GM18858 (cell line): ENCODE results near the gene RGS5.

Source experiments
- ATAC-seq: cut with Tn5 transposase; IDR thresholded peaks from one replicate; pipeline ENCODE4 v1.9.1; 2021; ENCODE audit not compliant: unreplicated experiment

Gene RGS5

DNA sequence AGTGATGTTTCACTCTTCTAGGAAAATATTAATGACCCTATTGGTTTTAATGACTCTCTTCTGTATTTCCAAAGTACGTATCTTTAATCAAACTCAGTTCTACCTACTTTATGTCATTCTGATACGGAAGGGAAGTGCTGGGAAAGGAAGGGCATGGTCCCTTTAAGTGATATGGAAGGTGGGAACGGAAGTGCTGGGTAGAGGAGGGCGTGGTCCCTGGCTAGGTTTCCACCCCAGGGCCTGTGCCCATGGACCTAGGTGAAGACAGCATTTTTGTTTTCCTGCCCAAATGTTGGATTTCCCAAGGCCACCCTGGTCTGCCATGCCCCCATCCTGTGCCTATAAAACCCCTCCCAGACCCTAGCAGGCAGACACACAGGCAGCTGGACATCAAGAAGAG is 109.5 kb downstream of the RGS5 start:
- ATAC-seq, result no peak
